CD4-positive, alpha-beta memory T cell (primary cell): ENCODE measurements around the gene FAIM. TPM values are rescaled to one million over a fixed set of nuclear protein-coding genes. Genes with fewer than 3 reads are reported as not detected.
"Not testable (repeated sequence)": the region's sequence is repeated elsewhere in the genome, so short reads cannot be mapped to it uniquely, and the experiment has no call there.

Experiments used
- CTCF ChIA-PET: fragments of 350-600 bp; sonication (Branson Sonifier 250); formaldehyde crosslinking; loops from one replicate; lab custom pipeline; 2021; ENCODE audit warnings: inconsistent platforms; ENCODE audit not compliant: partially characterized antibody; lab: Charles Lee
- POLR2A ChIA-PET: fragments of 350-600 bp; sonication (Branson Sonifier 250); formaldehyde crosslinking; loops from one replicate; lab custom pipeline; 2021; ENCODE audit not compliant: partially characterized antibody; lab: Charles Lee
- DNase-seq, 5 donors: peaks; one replicate each; pipeline versions ENCODE4 v3.0.0 to v3.0.0-alpha.2; 2020 to 2022; ENCODE audit warnings: mixed read lengths in 1 of 5
- H3K27ac ChIP-seq: one replicate; pipeline ENCODE4 v1.7.0; 2013; ENCODE audit warnings: low read depth, low read length
- H3K27me3 ChIP-seq: 2 replicates; pipeline ENCODE4 v1.7.0; 2013; ENCODE audit warnings: mild to moderate bottlenecking, low read length, moderate library complexity; ENCODE audit not compliant: insufficient read depth
- H3K36me3 ChIP-seq: 2 replicates; pipeline ENCODE4 v1.7.0; 2013; ENCODE audit warnings: mild to moderate bottlenecking, low read length, moderate library complexity; ENCODE audit not compliant: insufficient read depth
- H3K4me1 ChIP-seq: 2 replicates; pipeline ENCODE4 v1.7.0; 2013; ENCODE audit warnings: mild to moderate bottlenecking, low read length, moderate library complexity; ENCODE audit not compliant: insufficient read depth
- H3K4me3 ChIP-seq, 2 donors: one replicate each; pipeline ENCODE4 v1.7.0; 2013; ENCODE audit warnings: low read length in 2 of 2, mild to moderate bottlenecking in 1 of 2
- H3K9me3 ChIP-seq, 2 donors: one replicate each; pipeline ENCODE4 v1.7.0; 2013; ENCODE audit warnings: low read length in 2 of 2, control low read depth in 1 of 2; ENCODE audit not compliant: control insufficient read depth in 1 of 2
- H3K27ac Mint-ChIP-seq, 7 donors: one replicate each; pipeline ENCODE4 v1.8.0; 2020 to 2021; ENCODE audit warnings: mixed read lengths in 7 of 7, mild to moderate bottlenecking in 6 of 7, inconsistent platforms in 3 of 7, moderate library complexity in 3 of 7
- H3K27me3 Mint-ChIP-seq, 2 donors: one replicate each; pipeline ENCODE4 v1.8.0; 2020 to 2021; ENCODE audit warnings: mixed read lengths in 2 of 2
- H3K36me3 Mint-ChIP-seq, 2 donors: one replicate each; pipeline ENCODE4 v1.8.0; 2020 to 2021; ENCODE audit warnings: mixed read lengths in 2 of 2, inconsistent platforms in 1 of 2, mild to moderate bottlenecking in 1 of 2
- H3K4me1 Mint-ChIP-seq, 4 donors: one replicate each; pipeline ENCODE4 v1.8.0; 2020 to 2021; ENCODE audit warnings: mixed read lengths in 4 of 4, mild to moderate bottlenecking in 1 of 4
- H3K4me3 Mint-ChIP-seq, 8 donors: one replicate each; pipeline ENCODE4 v1.8.0; 2020 to 2021; ENCODE audit warnings: mixed read lengths in 8 of 8, mild to moderate bottlenecking in 7 of 8, moderate library complexity in 6 of 8, inconsistent platforms in 3 of 8
- H3K9me3 Mint-ChIP-seq, 8 donors: one replicate each; pipeline ENCODE4 v1.8.0; 2020 to 2021; ENCODE audit warnings: mixed read lengths in 8 of 8, mild to moderate bottlenecking in 5 of 8, inconsistent platforms in 3 of 8, moderate library complexity in 1 of 8
- intact Hi-C: fragments of 100-400 bp; cut with micrococcal nuclease; formaldehyde crosslinking; loops from one replicate; pipeline ENCODE4 v1.15.1; 2023
- polyA plus RNA-seq, 2 donors: library from polyadenylated mRNA; unstranded; fragments of 300-500 nt; fragmentation: Illumina TruSeq; gene quantifications; one replicate each; pipeline ENCODE4 v1.2.3, GENCODE V29; 2021
- total RNA-seq, 2 experiments: library from RNA; stranded (reverse); gene quantifications; one replicate each; pipeline ENCODE4 v1.2.3, GENCODE V29; 2021

Gene FAIM
- total and polyA plus RNA-seq, 4 experiments from 2014 or later: 4.6 to 11.9 (median 6.0) TPM

- Histone ChIP-seq H3K27me3 (no peaks in the 10 kb centered on the region), H3K9me3 (no peaks in the 10 kb centered on the region), H3K36me3 (no peaks in the 10 kb centered on the region), H3K4me3 (no peak overlapping the region), H3K4me1 (no peaks in the 10 kb centered on the region), H3K27ac (no peak overlapping the region)
- no peak for DNase-seq
- no peaks in the 10 kb centered on the region for H3K27me3 Mint-ChIP-seq
- ChIA-PET CTCF (interaction anchor here (15.0 kb wide), 1 partner anchor 318 kb away, joined by 455 read pairs; no protein-coding TSS in a partner anchor), POLR2A (no interaction called here)
- peaks cover 0 to 7% (median 0%) of the 10 kb centered on the region in 8 donors for H3K9me3 Mint-ChIP-seq
- no peaks in the 10 kb centered on the region for H3K4me1 Mint-ChIP-seq
- H3K27ac Mint-ChIP-seq: no peak overlapping the region
- intact Hi-C loops: no loop called here
- peaks cover 6% of the 10 kb centered on the region in 2 donors for H3K36me3 Mint-ChIP-seq
- no peak overlapping the region for H3K4me3 Mint-ChIP-seq
These were observed 8.3 kb upstream of the FAIM start for GRCh38 chr3:138600100-138600745.

- H3K36me3 ChIP-seq, POLR2A ChIA-PET, H3K4me3 Mint-ChIP-seq, H3K36me3 Mint-ChIP-seq, H3K27ac ChIP-seq, H3K9me3 ChIP-seq, H3K4me3 ChIP-seq, H3K9me3 Mint-ChIP-seq, DNase-seq, H3K27me3 ChIP-seq, intact Hi-C loops, CTCF ChIA-PET, H3K4me1 Mint-ChIP-seq, H3K4me1 ChIP-seq, H3K27me3 Mint-ChIP-seq: not testable (repeated sequence)
- peak overlapping the region in 1 of 7 donors; percentile 21 for H3K27ac Mint-ChIP-seq
These were observed 6.9 kb upstream of the FAIM start for GRCh38 chr3:138601661-138602060.

DNA sequence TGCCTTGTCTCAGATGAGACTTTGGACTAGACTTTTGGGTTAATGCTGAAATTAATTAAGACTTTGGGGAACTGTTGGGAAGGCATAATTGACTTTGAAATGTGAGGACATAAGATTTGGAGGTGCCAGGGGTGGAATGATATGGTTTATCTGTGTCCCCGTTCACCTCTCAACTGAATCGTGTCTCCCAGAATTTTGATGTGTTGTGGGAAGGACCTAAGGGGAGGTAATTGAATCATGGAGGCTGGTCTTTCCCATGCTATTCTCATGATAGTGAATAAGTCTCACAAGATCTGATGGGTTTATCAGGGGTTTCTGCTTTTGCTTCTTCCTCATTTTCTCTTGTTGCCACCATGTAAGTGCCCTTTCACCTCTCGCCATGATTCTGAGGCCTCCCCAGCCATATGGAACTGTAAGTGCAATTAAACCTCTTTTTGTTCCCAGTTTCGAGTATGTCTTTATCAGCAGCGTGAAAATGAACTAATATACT is 4.4 kb upstream of the FAIM start:
- intact Hi-C loops, POLR2A ChIA-PET, DNase-seq, H3K27me3 Mint-ChIP-seq, H3K27ac ChIP-seq, H3K4me3 Mint-ChIP-seq, H3K4me3 ChIP-seq, H3K36me3 Mint-ChIP-seq, H3K27me3 ChIP-seq, H3K4me1 ChIP-seq, H3K9me3 Mint-ChIP-seq, H3K9me3 ChIP-seq, H3K36me3 ChIP-seq: not testable (repeated sequence)
- CTCF ChIA-PET: interaction anchor here (1.4 to 1.9 kb wide), 3 partner anchors 10 to 332 kb away, joined by 3 to 7 read pairs (median 4); partner anchors contain the start of gene CEP70
- H3K27ac Mint-ChIP-seq: peak overlapping the region in 1 of 7 donors; percentile 2
- H3K4me1 Mint-ChIP-seq: peaks cover 4 to 14% (median 5%) of the 10 kb centered on the region in 4 donors

GRCh38 chr3:138609898-138610266 is 1.3 kb downstream of the FAIM start:
- H3K27me3 Mint-ChIP-seq: peaks cover 0 to 5% of the 10 kb centered on the region in 2 donors
- peaks cover 4 to 5% of the 10 kb centered on the region in 2 donors for H3K36me3 Mint-ChIP-seq
- Histone ChIP-seq H3K36me3 (no peaks in the 10 kb centered on the region), H3K4me1 (peaks cover 13% of the 10 kb centered on the region), H3K4me3 (peak overlapping the region in 1 of 2 donors; percentile 45), H3K27ac (peak overlapping the region; percentile 67), H3K27me3 (no peaks in the 10 kb centered on the region), H3K9me3 (no peaks in the 10 kb centered on the region)
- peak overlapping the region; percentile 87 to 99 (median 88) for H3K4me3 Mint-ChIP-seq
- intact Hi-C loops: loop anchor here (1.0 to 5.0 kb wide), 3 partner anchors 16 to 225 kb away; partner anchors contain the start of genes CEP70 and PIK3CB
- ChIA-PET POLR2A (interaction anchor here (0.8 to 4.9 kb wide), 6 partner anchors 16 to 423 kb away, joined by 4 to 45 read pairs (median 6); partner anchors contain the start of genes ARMC8 and CEP70), CTCF (interaction anchor here (3.1 kb wide), 1 partner anchor 15 kb away, joined by 14 read pairs; the partner anchor contains the start of gene CEP70)
- DNase-seq: no peak
- H3K4me1 Mint-ChIP-seq: peaks cover 9 to 23% (median 16%) of the 10 kb centered on the region in 4 donors
- H3K9me3 Mint-ChIP-seq: peaks cover 0 to 8% (median 0%) of the 10 kb centered on the region in 8 donors
- H3K27ac Mint-ChIP-seq: peak overlapping the region; percentile 93 to 100 (median 96)

GRCh38 chr3:138615462-138615861 is 6.9 kb downstream of the FAIM start:
- CTCF ChIA-PET: interaction anchor here (1.0 to 1.6 kb wide), 2 partner anchors 21 to 305 kb away, joined by 3 read pairs; partner anchors contain the start of gene CEP70
- no peaks in the 10 kb centered on the region for H3K9me3 Mint-ChIP-seq
- Histone ChIP-seq H3K27ac (no peak overlapping the region), H3K4me3 (no peak overlapping the region), H3K36me3 (no peaks in the 10 kb centered on the region), H3K9me3 (no peaks in the 10 kb centered on the region), H3K27me3 (no peaks in the 10 kb centered on the region), H3K4me1 (no peaks in the 10 kb centered on the region)
- no peaks in the 10 kb centered on the region for H3K36me3 Mint-ChIP-seq
- POLR2A ChIA-PET: no interaction called here
- intact Hi-C loops: no loop called here
- peaks cover 0 to 6% (median 3%) of the 10 kb centered on the region in 4 donors for H3K4me1 Mint-ChIP-seq
- no peak overlapping the region for H3K27ac Mint-ChIP-seq
- H3K27me3 Mint-ChIP-seq: no peaks in the 10 kb centered on the region
- no peak for DNase-seq
- no peak overlapping the region for H3K4me3 Mint-ChIP-seq

DNA sequence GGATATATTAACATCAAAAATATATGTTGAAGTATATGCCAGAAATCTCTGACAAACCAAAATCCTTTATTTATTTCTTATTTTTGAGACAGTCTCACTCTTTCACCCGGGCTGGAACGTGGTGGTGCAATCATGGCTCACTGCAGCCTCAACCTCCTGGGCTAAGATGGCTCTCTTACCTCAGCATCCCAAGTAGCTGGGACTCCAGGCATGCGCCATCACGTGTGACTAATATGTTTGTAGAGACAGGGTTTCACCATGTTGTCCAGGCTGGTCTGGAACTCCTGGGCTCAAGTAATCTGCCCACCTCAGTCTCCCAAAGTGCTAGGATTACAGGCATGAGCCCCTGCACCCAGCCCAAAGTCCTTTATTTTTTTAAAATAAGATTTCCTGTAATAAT is 11.9 kb downstream of the FAIM start:
- H3K27me3 ChIP-seq: no peaks in the 10 kb centered on the region
- no peaks in the 10 kb centered on the region for H3K4me1 Mint-ChIP-seq
- no peak for DNase-seq
- no peak overlapping the region for H3K4me3 Mint-ChIP-seq
- peaks cover 2 to 5% of the 10 kb centered on the region in 2 donors for H3K36me3 Mint-ChIP-seq
- no peaks in the 10 kb centered on the region for H3K36me3 ChIP-seq
- no peak overlapping the region for H3K4me3 ChIP-seq
- intact Hi-C loops: no loop called here
- H3K27ac Mint-ChIP-seq: no peak overlapping the region
- ChIA-PET POLR2A (no interaction called here), CTCF (no interaction called here)
- H3K9me3 ChIP-seq: no peaks in the 10 kb centered on the region
- H3K9me3 Mint-ChIP-seq: no peaks in the 10 kb centered on the region
- no peaks in the 10 kb centered on the region for H3K27me3 Mint-ChIP-seq
- H3K4me1 ChIP-seq: no peaks in the 10 kb centered on the region
- no peak overlapping the region for H3K27ac ChIP-seq

GRCh38 chr3:138624518-138624917 is 15.9 kb downstream of the FAIM start:
- H3K4me3 ChIP-seq: no peak overlapping the region
- H3K4me1 Mint-ChIP-seq: no peaks in the 10 kb centered on the region
- no peak overlapping the region for H3K27ac ChIP-seq
- H3K4me1 ChIP-seq: no peaks in the 10 kb centered on the region
- H3K36me3 ChIP-seq: no peaks in the 10 kb centered on the region
- peaks cover 0 to 2% (median 0%) of the 10 kb centered on the region in 8 donors for H3K9me3 Mint-ChIP-seq
- no peaks in the 10 kb centered on the region for H3K27me3 Mint-ChIP-seq
- POLR2A ChIA-PET: no interaction called here
- intact Hi-C loops: no loop called here
- CTCF ChIA-PET: interaction anchor here (1.4 kb wide), 1 partner anchor 30 kb away, joined by 4 read pairs; the partner anchor contains the start of gene CEP70
- H3K4me3 Mint-ChIP-seq: no peak overlapping the region
- no peaks in the 10 kb centered on the region for H3K9me3 ChIP-seq
- H3K36me3 Mint-ChIP-seq: peaks cover 2 to 11% of the 10 kb centered on the region in 2 donors
- no peak for DNase-seq
- no peak overlapping the region for H3K27ac Mint-ChIP-seq
- H3K27me3 ChIP-seq: no peaks in the 10 kb centered on the region
